HG03575 (cell line): ENCODE data around the gene SH3BGRL3.
"Not testable (repeated sequence)": the region's sequence is repeated elsewhere in the genome, so short reads cannot be mapped to it uniquely, and the experiment has no call there.

ENCODE experiments used
- ATAC-seq: cut with Tn5 transposase; IDR thresholded peaks from one replicate; pipeline ENCODE4 v1.9.1; 2021; ENCODE audit not compliant: unreplicated experiment, insufficient number of reproducible peaks, low FRiP score; ENCODE audit errors: extremely low read depth

The SH3BGRL3 gene

GRCh38 chr1:26279456-26280332 lies at the start of gene SH3BGRL3:
TSS of gene SH3BGRL3 (plus strand) at chr1:26280086. CDS start at chr1:26280156, 70 bp downstream.
- no peak for ATAC-seq

GRCh38 chr1:26230682-26231081 lies 49.2 kb upstream of the SH3BGRL3 start:
- not testable (repeated sequence) for ATAC-seq

DNA sequence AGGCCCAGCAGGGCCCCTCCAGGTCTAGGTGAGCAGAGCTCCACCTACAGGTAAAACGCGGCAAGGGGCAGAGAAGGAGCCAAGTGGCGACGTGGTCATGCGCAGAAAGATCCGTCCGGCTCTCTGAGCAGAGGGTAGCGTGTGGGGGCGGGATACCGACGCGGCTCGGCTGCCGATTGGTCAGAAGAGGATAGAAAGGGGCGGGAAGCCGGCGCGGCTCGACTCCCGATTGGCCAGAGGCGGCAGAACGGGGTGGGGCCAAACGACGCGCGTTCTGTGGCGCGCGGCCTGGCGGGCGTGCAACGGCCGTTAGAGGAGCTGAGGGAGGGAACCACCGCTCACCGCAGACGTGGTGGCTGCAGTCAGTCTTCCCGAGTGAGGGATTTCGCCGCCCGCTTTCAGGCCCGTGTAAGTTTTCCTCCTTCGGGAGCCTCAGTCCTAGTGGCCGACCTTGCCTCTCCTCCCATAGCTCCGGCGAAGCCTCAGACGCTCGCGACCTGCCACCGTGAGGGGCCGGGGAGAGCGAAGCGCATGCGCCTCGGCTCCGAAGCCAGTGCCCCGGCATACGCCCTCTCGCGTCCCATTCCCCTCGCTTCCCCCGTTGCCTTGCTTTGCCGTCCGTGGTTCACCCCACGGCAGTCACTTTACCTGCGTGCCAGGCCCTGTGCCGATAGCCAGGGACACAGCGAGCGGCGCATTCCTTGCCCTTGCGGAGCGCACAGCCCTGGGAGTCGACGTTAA lies 45.8 kb upstream of the SH3BGRL3 start, which contains the start of gene CEP85:
TSS of gene CEP85 (plus strand) at position 298 of the 741 bp plus-strand sequence. CDS start 5,584 bp downstream, outside the sequence.
- ATAC-seq: peak; percentile 73

GRCh38 chr1:26234644-26235370 lies 45.1 kb upstream of the SH3BGRL3 start:
- no peak for ATAC-seq

GRCh38 chr1:26237230-26237966 lies 42.5 kb upstream of the SH3BGRL3 start:
- ATAC-seq: no peak

- ATAC-seq: no peak
Observed at GRCh38 chr1:26239936-26240335, 40.0 kb upstream of the SH3BGRL3 start.

- ATAC-seq: no peak
Observed at GRCh38 chr1:26252718-26253117, 27.2 kb upstream of the SH3BGRL3 start.

GRCh38 chr1:26254404-26254803 lies 25.5 kb upstream of the SH3BGRL3 start:
- no peak for ATAC-seq

DNA sequence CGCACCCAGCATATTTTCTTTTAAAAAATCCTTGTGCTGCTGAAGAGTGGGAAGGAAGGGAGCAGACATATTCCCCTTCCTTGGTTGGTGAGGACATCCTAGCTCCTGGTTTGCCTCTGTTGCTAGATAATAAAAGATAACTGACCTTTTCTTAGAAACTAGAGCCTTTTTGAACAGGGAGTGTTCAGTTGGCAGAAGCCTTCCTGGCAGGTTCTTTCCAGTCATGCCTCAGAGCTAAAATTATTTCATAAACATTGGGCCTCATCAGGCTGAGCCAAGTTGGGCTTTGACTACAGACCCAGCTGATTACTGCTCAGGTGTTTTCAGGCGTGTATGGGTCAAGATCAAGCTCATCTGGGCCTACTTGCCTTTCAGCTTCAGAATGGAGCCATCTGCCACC lies 22.7 kb upstream of the SH3BGRL3 start:
- no peak for ATAC-seq

GRCh38 chr1:26259005-26259404 lies 20.9 kb upstream of the SH3BGRL3 start:
- ATAC-seq: no peak

GRCh38 chr1:26259578-26259977 lies 20.3 kb upstream of the SH3BGRL3 start:
- ATAC-seq: no peak

- no peak for ATAC-seq
Observed at GRCh38 chr1:26263212-26263611, 16.7 kb upstream of the SH3BGRL3 start.

- no peak for ATAC-seq
Observed at GRCh38 chr1:26265405-26265804, 14.5 kb upstream of the SH3BGRL3 start.

GRCh38 chr1:26268290-26269197 lies 11.3 kb upstream of the SH3BGRL3 start:
- ATAC-seq: no peak

GRCh38 chr1:26269198-26269550 lies 10.7 kb upstream of the SH3BGRL3 start:
- ATAC-seq: no peak

DNA sequence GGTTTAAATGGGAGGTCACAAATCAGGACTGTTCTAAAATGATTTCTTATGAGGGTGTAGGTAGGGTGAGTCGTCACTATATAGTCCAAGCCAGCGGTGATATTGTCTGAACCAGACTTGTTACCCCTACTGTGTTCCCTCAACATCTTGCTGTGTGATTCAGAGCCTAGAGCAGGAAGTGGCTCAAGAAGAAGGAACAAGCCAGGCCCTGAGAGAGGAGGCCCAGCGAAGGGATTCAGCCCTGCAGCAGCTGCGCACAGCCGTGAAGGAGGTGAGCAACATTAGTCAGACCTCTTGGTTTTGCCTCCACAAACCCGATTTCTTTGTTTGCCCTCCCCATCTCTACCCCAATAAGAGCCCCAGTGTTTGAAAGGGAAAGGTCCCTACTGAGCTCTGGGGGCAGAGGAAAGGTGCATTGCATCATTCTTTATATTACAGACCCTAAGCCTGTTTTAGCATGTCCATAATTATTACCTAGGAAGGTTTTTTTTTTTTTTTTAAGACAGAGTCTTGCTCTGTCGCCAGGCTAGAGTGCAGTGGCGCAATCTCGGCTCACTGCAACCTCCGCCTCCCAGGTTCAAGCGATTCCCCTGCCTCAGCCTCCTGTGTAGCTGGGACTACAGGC lies 5.0 kb upstream of the SH3BGRL3 start:
- ATAC-seq: no peak

GRCh38 chr1:26275580-26276431 lies 4.1 kb upstream of the SH3BGRL3 start:
- ATAC-seq: no peak
